ENCODE measurements around the gene IFT43.

- no peak for TF ChIP-seq POLR2A (IDR thresholded peaks at IDR 0.05)
- TF ChIP-seq, protein P1, sequence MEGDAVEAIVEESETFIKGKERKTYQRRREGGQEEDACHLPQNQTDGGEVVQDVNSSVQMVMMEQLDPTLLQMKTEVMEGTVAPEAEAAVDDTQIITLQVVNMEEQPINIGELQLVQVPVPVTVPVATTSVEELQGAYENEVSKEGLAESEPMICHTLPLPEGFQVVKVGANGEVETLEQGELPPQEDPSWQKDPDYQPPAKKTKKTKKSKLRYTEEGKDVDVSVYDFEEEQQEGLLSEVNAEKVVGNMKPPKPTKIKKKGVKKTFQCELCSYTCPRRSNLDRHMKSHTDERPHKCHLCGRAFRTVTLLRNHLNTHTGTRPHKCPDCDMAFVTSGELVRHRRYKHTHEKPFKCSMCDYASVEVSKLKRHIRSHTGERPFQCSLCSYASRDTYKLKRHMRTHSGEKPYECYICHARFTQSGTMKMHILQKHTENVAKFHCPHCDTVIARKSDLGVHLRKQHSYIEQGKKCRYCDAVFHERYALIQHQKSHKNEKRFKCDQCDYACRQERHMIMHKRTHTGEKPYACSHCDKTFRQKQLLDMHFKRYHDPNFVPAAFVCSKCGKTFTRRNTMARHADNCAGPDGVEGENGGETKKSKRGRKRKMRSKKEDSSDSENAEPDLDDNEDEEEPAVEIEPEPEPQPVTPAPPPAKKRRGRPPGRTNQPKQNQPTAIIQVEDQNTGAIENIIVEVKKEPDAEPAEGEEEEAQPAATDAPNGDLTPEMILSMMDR (IDR thresholded peaks at IDR 0.05) = no peak
These were observed 94.9 kb downstream of the IFT43 start for GRCh38 chr14:76080471-76080870.
